ENCODE data around the gene VAC14. TPM values are rescaled to one million over a fixed set of nuclear protein-coding genes. Genes with fewer than 3 reads are reported as not detected.

Gene VAC14
- total and polyA plus RNA-seq, 2 of the 8 experiments (the other 6 are each of a cell fraction or from before 2014, with no cell fraction given) = 56.0 to 108 TPM

DNA sequence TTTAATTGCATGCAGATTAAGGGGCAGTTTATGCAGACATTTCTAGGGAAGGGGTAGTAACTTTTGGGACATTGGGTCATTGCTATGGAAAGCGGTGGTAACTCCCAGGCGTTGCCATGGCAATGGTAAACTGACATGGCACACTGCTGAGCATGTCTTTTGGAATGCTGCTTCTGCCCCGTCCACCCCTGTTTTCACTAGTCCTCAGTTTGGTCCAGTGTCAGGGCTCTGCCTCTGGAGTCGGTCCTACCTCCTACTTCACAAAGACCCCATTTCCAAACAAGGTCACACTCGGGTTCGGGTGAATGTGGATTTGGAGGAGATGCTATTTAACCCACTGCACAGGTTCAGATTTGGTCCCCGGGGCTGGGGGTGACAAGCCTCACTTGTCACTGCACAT lies 151.7 kb downstream of the VAC14 start (continued):
- TF ChIP-seq CTBP2 (IDR thresholded peaks at IDR 0.05; ENCODE audit: borderline replicate concordance, insufficient read depth, insufficient read length, low read length) (no peak), CREB1 (IDR thresholded peaks at IDR 0.05) (no peak), GABPA (IDR thresholded peaks at IDR 0.05; ENCODE audit: borderline replicate concordance, insufficient read depth, low read length) (no peak), RXRA (IDR thresholded peaks at IDR 0.05; ENCODE audit: insufficient read depth, low read depth, low read length) (no peak), RAD21 (IDR thresholded peaks at IDR 0.05 in 1 of 2, conservative IDR thresholded peaks at IDR 0.05 in 1 of 2; ENCODE audit: low read depth in 2 of 2, low read length in 2 of 2) (no peak), JUND (IDR thresholded peaks at IDR 0.05; ENCODE audit: low read length) (no peak), RFX5 (IDR thresholded peaks at IDR 0.05; ENCODE audit: borderline replicate concordance, low read depth, low read length) (no peak)
